ENCODE measurements around the gene RBBP6. TPM values are rescaled to one million over a fixed set of nuclear protein-coding genes. Genes with fewer than 3 reads are reported as not detected.

The RBBP6 gene
- total and polyA plus RNA-seq, 4 donors, result 25.1 to 93.3 (median 37.0) TPM

DNA sequence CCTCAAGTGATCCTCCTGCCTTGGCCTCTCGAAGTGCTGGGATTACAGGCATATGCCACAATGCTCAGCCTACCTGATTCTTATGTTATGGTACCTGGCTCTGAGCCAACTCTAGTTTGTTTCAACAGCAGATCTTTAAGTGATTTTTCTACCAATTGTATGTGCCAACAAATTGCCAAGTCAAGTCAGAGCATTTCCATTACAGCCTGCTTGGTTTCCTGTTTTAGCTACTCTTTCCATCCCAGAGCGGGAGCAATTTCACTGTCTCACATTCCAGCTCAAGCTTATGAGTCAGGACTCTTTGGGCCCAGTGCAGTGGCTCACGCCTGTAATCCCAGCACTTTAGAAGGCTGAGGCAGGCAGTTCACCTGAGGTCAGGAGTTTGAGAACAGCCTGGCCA, 30.8 kb upstream of the RBBP6 start:
- no peaks in the 10 kb centered on the region for H3K4me1 ChIP-seq (ENCODE audit: control insufficient read depth in 5 of 5, insufficient read depth in 5 of 5, low read length in 5 of 5)
- TF ChIP-seq, protein P1, sequence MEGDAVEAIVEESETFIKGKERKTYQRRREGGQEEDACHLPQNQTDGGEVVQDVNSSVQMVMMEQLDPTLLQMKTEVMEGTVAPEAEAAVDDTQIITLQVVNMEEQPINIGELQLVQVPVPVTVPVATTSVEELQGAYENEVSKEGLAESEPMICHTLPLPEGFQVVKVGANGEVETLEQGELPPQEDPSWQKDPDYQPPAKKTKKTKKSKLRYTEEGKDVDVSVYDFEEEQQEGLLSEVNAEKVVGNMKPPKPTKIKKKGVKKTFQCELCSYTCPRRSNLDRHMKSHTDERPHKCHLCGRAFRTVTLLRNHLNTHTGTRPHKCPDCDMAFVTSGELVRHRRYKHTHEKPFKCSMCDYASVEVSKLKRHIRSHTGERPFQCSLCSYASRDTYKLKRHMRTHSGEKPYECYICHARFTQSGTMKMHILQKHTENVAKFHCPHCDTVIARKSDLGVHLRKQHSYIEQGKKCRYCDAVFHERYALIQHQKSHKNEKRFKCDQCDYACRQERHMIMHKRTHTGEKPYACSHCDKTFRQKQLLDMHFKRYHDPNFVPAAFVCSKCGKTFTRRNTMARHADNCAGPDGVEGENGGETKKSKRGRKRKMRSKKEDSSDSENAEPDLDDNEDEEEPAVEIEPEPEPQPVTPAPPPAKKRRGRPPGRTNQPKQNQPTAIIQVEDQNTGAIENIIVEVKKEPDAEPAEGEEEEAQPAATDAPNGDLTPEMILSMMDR (IDR thresholded peaks at IDR 0.05; ENCODE audit: control extremely low read depth, extremely low read depth), result no peak
- no peak overlapping the region for H3K4me3 ChIP-seq
- no peaks in the 10 kb centered on the region for H3K36me3 ChIP-seq (ENCODE audit: control insufficient read depth in 4 of 4, insufficient read depth in 4 of 4, low read length in 4 of 4)
- peaks cover 0 to 4% (median 0%) of the 10 kb centered on the region in 3 donors for H3K27me3 ChIP-seq (ENCODE audit: control insufficient read depth in 3 of 3, insufficient read depth in 3 of 3, low read length in 2 of 3)
- 69% methylated on average over 3 of the region's 3 CpGs for WGBS, 2 donors
- ATAC-seq (ENCODE audit: insufficient read depth, low FRiP score) (no peak), DNase-seq (no peak)
- H3K9me3 ChIP-seq (ENCODE audit: control insufficient read depth in 4 of 4, insufficient read depth in 3 of 4, low read length in 3 of 4), result no peaks in the 10 kb centered on the region
- H3K9ac ChIP-seq (ENCODE audit: insufficient read depth in 1 of 2, low read length in 2 of 2), result no peak overlapping the region
- H3K27ac ChIP-seq (ENCODE audit: low read depth in 1 of 2, low read length in 1 of 2), result no peak overlapping the region

DNA sequence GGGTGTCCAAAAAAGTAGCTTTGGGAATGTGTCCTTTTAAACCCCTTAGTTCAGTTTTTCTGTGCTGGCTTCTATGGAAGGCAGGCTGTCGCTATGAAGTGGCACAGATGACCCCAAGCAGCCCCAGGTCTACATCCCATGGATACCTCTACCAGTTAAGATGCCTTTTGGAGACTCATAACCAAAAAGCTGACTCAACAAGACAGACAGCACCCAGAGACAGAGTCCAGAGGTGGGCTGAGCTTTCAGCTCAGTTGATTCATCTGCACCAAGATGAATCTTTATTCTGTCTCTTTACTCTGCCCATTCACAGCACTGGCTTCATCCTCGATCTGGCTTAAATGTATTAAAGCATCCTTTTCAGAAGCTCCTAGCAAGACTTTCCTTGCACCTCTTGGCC, 29.8 kb upstream of the RBBP6 start:
- Histone ChIP-seq H3K27ac (ENCODE audit: low read depth in 1 of 2, low read length in 1 of 2) (no peak overlapping the region), H3K9ac (ENCODE audit: insufficient read depth in 1 of 2, low read length in 2 of 2) (no peak overlapping the region), H3K4me3 (no peak overlapping the region), H3K4me1 (ENCODE audit: control insufficient read depth in 5 of 5, insufficient read depth in 5 of 5, low read length in 5 of 5) (no peaks in the 10 kb centered on the region), H3K36me3 (ENCODE audit: control insufficient read depth in 4 of 4, insufficient read depth in 4 of 4, low read length in 4 of 4) (no peaks in the 10 kb centered on the region), H3K27me3 (ENCODE audit: control insufficient read depth in 3 of 3, insufficient read depth in 3 of 3, low read length in 2 of 3) (peaks cover 0 to 4% (median 0%) of the 10 kb centered on the region in 3 donors), H3K9me3 (ENCODE audit: control insufficient read depth in 4 of 4, insufficient read depth in 3 of 4, low read length in 3 of 4) (no peaks in the 10 kb centered on the region)
- 87 to 98% methylated on average over 2 of the region's 2 CpGs for WGBS, 2 donors
- DNase-seq, result no peak
- ATAC-seq (ENCODE audit: insufficient read depth, low FRiP score), result no peak
- TF ChIP-seq, protein P1 (IDR thresholded peaks at IDR 0.05; ENCODE audit: control extremely low read depth, extremely low read depth), result no peak

DNA sequence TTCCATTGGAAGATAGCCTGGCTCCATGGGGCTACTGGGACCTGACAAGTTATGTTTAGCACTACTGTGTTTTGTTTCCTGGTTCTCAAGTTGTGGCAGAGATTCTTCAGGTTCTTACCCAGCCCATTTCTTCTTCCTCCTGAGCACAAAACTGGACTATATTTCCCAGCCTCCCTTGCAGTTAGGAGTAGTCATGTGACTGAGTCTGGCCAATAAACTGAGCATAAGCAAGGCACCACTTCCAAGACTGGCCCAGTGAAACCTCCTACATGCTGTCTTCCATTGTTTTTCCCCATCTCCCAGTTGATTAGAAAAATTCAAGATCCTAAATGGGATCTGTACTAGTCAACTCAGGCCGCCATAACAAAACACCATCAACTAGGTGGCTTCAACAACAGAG, 28.2 kb upstream of the RBBP6 start:
- Histone ChIP-seq H3K27me3 (ENCODE audit: control insufficient read depth in 3 of 3, insufficient read depth in 3 of 3, low read length in 2 of 3) (peaks cover 0 to 2% (median 2%) of the 10 kb centered on the region in 3 donors), H3K9me3 (ENCODE audit: control insufficient read depth in 4 of 4, insufficient read depth in 3 of 4, low read length in 3 of 4) (no peaks in the 10 kb centered on the region), H3K36me3 (ENCODE audit: control insufficient read depth in 4 of 4, insufficient read depth in 4 of 4, low read length in 4 of 4) (no peaks in the 10 kb centered on the region), H3K9ac (ENCODE audit: insufficient read depth in 1 of 2, low read length in 2 of 2) (no peak overlapping the region), H3K27ac (ENCODE audit: low read depth in 1 of 2, low read length in 1 of 2) (no peak overlapping the region), H3K4me1 (ENCODE audit: control insufficient read depth in 5 of 5, insufficient read depth in 5 of 5, low read length in 5 of 5) (no peaks in the 10 kb centered on the region), H3K4me3 (no peak overlapping the region)
- ATAC-seq (ENCODE audit: insufficient read depth, low FRiP score), result no peak
- DNase-seq, result no peak
- TF ChIP-seq, protein P1 (IDR thresholded peaks at IDR 0.05; ENCODE audit: control extremely low read depth, extremely low read depth), result no peak
- 91 to 92% methylated on average over 1 of the region's 1 CpG for WGBS, 2 donors

DNA sequence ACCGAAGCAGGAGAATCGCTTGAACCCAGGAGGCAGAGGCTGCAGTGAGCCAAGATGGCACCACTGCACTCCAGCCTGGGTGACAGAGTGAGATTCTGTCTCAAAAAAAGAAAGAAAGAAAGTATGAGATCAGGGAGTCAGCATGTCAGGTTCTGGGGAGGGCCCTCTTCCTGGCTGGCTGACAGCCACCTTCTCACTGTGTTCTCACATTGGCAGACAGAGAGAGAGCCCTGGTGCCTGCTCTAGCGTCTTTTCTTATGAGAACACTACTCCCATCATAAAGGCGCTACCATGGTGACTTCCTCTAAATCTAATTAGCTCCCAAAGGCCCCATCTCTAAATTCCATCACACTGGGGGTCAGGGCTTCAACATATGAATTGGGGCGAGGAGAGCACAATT, 27.6 kb upstream of the RBBP6 start:
- H3K36me3 ChIP-seq (ENCODE audit: control insufficient read depth in 4 of 4, insufficient read depth in 4 of 4, low read length in 4 of 4), result no peaks in the 10 kb centered on the region
- H3K4me1 ChIP-seq (ENCODE audit: control insufficient read depth in 5 of 5, insufficient read depth in 5 of 5, low read length in 5 of 5), result no peaks in the 10 kb centered on the region
- TF ChIP-seq, protein P1 (IDR thresholded peaks at IDR 0.05; ENCODE audit: control extremely low read depth, extremely low read depth), result no peak
- ATAC-seq (ENCODE audit: insufficient read depth, low FRiP score) (no peak), DNase-seq (no peak)
- peaks cover 0 to 2% (median 0%) of the 10 kb centered on the region in 3 donors for H3K27me3 ChIP-seq (ENCODE audit: control insufficient read depth in 3 of 3, insufficient read depth in 3 of 3, low read length in 2 of 3)
- H3K9ac ChIP-seq (ENCODE audit: insufficient read depth in 1 of 2, low read length in 2 of 2), result no peak overlapping the region
- H3K4me3 ChIP-seq, result no peak overlapping the region
- 84 to 85% methylated on average over 5 of the region's 5 CpGs for WGBS, 2 donors
- no peaks in the 10 kb centered on the region for H3K9me3 ChIP-seq (ENCODE audit: control insufficient read depth in 4 of 4, insufficient read depth in 3 of 4, low read length in 3 of 4)
- no peak overlapping the region for H3K27ac ChIP-seq (ENCODE audit: low read depth in 1 of 2, low read length in 1 of 2)

Data from lung (tissue), 12 donors.